SK-N-SH (cell line): ENCODE data around the gene TIGD3. TPM values are rescaled to one million over a fixed set of nuclear protein-coding genes. Genes with fewer than 3 reads are reported as not detected.

Experiments
- CTCF ChIA-PET: fragments of 300-600, 350-600 bp; formaldehyde crosslinking; extraction: SDS; loops from one replicate; lab custom pipeline; 2021; lab: Yijun Ruan, JAX
- POLR2A ChIA-PET: fragments of 350-600 bp; sonication (Branson Sonifier 250); formaldehyde crosslinking; extraction: SDS; loops from one replicate; lab custom pipeline; 2020; ENCODE audit warnings: antibody characterized with exemption, inconsistent platforms; lab: Yijun Ruan, JAX
- DNase-seq: peaks from one replicate; pipeline ENCODE4 v3.0.0; 2012
- H2AFZ ChIP-seq: fragments of 200-600 bp; sonication (generic); 2 replicates; pipeline ENCODE4 v1.8.1; 2016; ENCODE audit warnings: antibody characterized with exemption, mild to moderate bottlenecking, low read depth
- H3F3A ChIP-seq: fragments of 200-600 bp; sonication (generic); replicated peaks from 2 replicates; pipeline ENCODE3; 2016; ENCODE audit warnings: antibody characterized with exemption, mild to moderate bottlenecking; ENCODE audit not compliant: insufficient read depth
- H3K27ac ChIP-seq, 2 experiments: fragments of 200-500 bp in 1 of 2; fragments of 200-600 bp in 1 of 2; sonication (Bioruptor generic) in 1 of 2; sonication (generic), shearing (Covaris generic) in 1 of 2; 2 replicates each; pipeline versions ENCODE4 v1.5.1 to v1.6.1; 2014 to 2016; ENCODE audit warnings: low read depth in 2 of 2, inconsistent platforms in 1 of 2, low read length in 1 of 2, mild to moderate bottlenecking in 1 of 2, mixed read lengths in 1 of 2
- H3K27me3 ChIP-seq: fragments of 200-600 bp; sonication (generic), shearing (Covaris generic); 2 replicates; pipeline ENCODE4 v1.6.1; 2016; ENCODE audit warnings: mixed run types; ENCODE audit not compliant: insufficient read depth
- H3K36me3 ChIP-seq, 2 experiments: fragments of 200-500 bp in 1 of 2; fragments of 200-600 bp in 1 of 2; sonication (Bioruptor generic) in 1 of 2; sonication (generic) in 1 of 2; replicated peaks in 1 of 2; 2 replicates each; pipeline versions ENCODE3 to v1.5.1; 2014 to 2016; ENCODE audit warnings: low read length in 1 of 2, mild to moderate bottlenecking in 1 of 2; ENCODE audit not compliant: insufficient read depth in 2 of 2, control insufficient read depth in 1 of 2
- H3K4me1 ChIP-seq, 2 experiments: fragments of 200-500 bp in 1 of 2; fragments of 200-600 bp in 1 of 2; sonication (Bioruptor generic) in 1 of 2; sonication (generic), shearing (Covaris generic) in 1 of 2; 2 replicates each; pipeline versions ENCODE4 v1.5.1 to v1.6.1; 2014 to 2016; ENCODE audit warnings: low read depth in 1 of 2, low read length in 1 of 2, mixed run types in 1 of 2; ENCODE audit not compliant: insufficient read depth in 2 of 2, control insufficient read depth in 1 of 2
- H3K4me2 ChIP-seq: fragments of 200-600 bp; sonication (generic), shearing (Covaris generic); 2 replicates; pipeline ENCODE4 v1.6.1; 2017; ENCODE audit warnings: mixed run types
- H3K4me3 ChIP-seq, 2 experiments: fragments of 200-500 bp in 1 of 2; fragments of 200-600 bp in 1 of 2; sonication (Bioruptor generic) in 1 of 2; sonication (generic), shearing (Covaris generic) in 1 of 2; 2 replicates each; pipeline versions ENCODE4 v1.5.1 to v1.8.1; 2014 to 2016; ENCODE audit warnings: low read depth in 2 of 2, inconsistent platforms in 1 of 2, low read length in 1 of 2, mild to moderate bottlenecking in 1 of 2, mixed read lengths in 1 of 2, moderate library complexity in 1 of 2
- H3K79me2 ChIP-seq: fragments of 200-600 bp; sonication (generic); 2 replicates; pipeline ENCODE4 v1.8.1; 2017; ENCODE audit warnings: mild to moderate bottlenecking; ENCODE audit not compliant: insufficient read depth
- H3K9ac ChIP-seq: fragments of 200-600 bp; sonication (generic); 2 replicates; pipeline ENCODE4 v1.6.1; 2017; ENCODE audit warnings: mixed run types
- H3K9me2 ChIP-seq: fragments of 200-600 bp; sonication (generic); 2 replicates; pipeline ENCODE4 v1.6.1; 2017; ENCODE audit warnings: mixed run types
- H3K9me3 ChIP-seq: fragments of 200-600 bp; sonication (generic); 2 replicates; pipeline ENCODE4 v1.6.1; 2017; ENCODE audit warnings: mixed run types, mild to moderate bottlenecking, moderate library complexity
- H4K20me1 ChIP-seq: fragments of 200-600 bp; sonication (generic); 2 replicates; pipeline ENCODE4 v1.6.1; 2017; ENCODE audit warnings: mild to moderate bottlenecking, mixed run types; ENCODE audit not compliant: insufficient read depth
- CHD2 ChIP-seq: fragments of 150-350 bp; IDR thresholded peaks from 2 replicates; pipeline ENCODE4 v1.6.1; 2018; ENCODE audit warnings: low read length; ENCODE audit not compliant: partially characterized antibody
- EP300 ChIP-seq, 2 experiments: IDR thresholded peaks; 2 replicates each; pipeline versions ENCODE4 v1.4.0 to v1.6.1; 2012; ENCODE audit warnings: borderline replicate concordance in 1 of 2, low read depth in 1 of 2, low read length in 1 of 2
- EZH2phosphoT487 ChIP-seq: fragments of 200-600 bp; sonication (generic); IDR thresholded peaks from 2 replicates; pipeline ENCODE4 v1.6.1; 2017; ENCODE audit warnings: low read depth, mixed run types, mild to moderate bottlenecking, antibody characterized with exemption, moderate library complexity, borderline replicate concordance
- FOSL2 ChIP-seq: IDR thresholded peaks from 2 replicates; pipeline ENCODE4 v1.4.0; 2012; ENCODE audit warnings: low read depth, mild to moderate bottlenecking, moderate library complexity, borderline replicate concordance
- FOXM1 ChIP-seq: IDR thresholded peaks from 2 replicates; pipeline ENCODE4 v1.4.0; 2012; ENCODE audit warnings: low read depth, mild to moderate bottlenecking
- GATA2 ChIP-seq: sonication (generic); formaldehyde crosslinking; IDR thresholded peaks from 2 replicates; pipeline ENCODE4 v1.5.0; 2020; ENCODE audit warnings: mild to moderate bottlenecking, missing genetic modification reagents
- MEF2A ChIP-seq: IDR thresholded peaks from 2 replicates; pipeline ENCODE4 v1.4.0; 2012; ENCODE audit warnings: low read depth, borderline replicate concordance
- NFIC ChIP-seq: IDR thresholded peaks from 2 replicates; pipeline ENCODE4 v1.4.0; 2012; ENCODE audit warnings: borderline replicate concordance
- NRF1 ChIP-seq: IDR thresholded peaks from 2 replicates; pipeline ENCODE4 v1.6.1; 2012; ENCODE audit warnings: low read depth, mild to moderate bottlenecking, low read length
- RAD21 ChIP-seq: IDR thresholded peaks from 2 replicates; pipeline ENCODE4 v1.6.1; 2012; ENCODE audit warnings: mild to moderate bottlenecking, low read length
- RCOR1 ChIP-seq: fragments of 150-350 bp; IDR thresholded peaks from 2 replicates; pipeline ENCODE4 v1.6.1; 2017; ENCODE audit warnings: antibody characterized with exemption, low read length
- RFX5 ChIP-seq: IDR thresholded peaks from 2 replicates; pipeline ENCODE4 v1.6.1; 2012; ENCODE audit warnings: mild to moderate bottlenecking, improper control_type of control experiment, low read length
- SIN3A ChIP-seq: IDR thresholded peaks from 2 replicates; pipeline ENCODE4 v1.6.1; 2012; ENCODE audit warnings: low read depth, mild to moderate bottlenecking, low read length, moderate library complexity, borderline replicate concordance
- TEAD4 ChIP-seq: IDR thresholded peaks from 2 replicates; pipeline ENCODE4 v1.4.0; 2012; ENCODE audit warnings: mild to moderate bottlenecking, borderline replicate concordance; ENCODE audit not compliant: insufficient read depth
- YY1 ChIP-seq: IDR thresholded peaks from 2 replicates; pipeline ENCODE4 v1.4.0; 2012; ENCODE audit warnings: low read depth, mild to moderate bottlenecking
- WGBS: methylation state at CpG from one replicate; pipeline ENCODE4 v1.1.6; 2017; ENCODE audit warnings: low lambda C conversion rate; 5-methylcytosine and 5-hydroxymethylcytosine counted together
- polyA plus RNA-seq, 3 experiments: library from polyadenylated mRNA; depleted of rRNA; stranded (reverse); fragments of >200 nt; gene quantifications; 2 replicates each; pipeline ENCODE4 v1.2.3, GENCODE V29; 2012
- TF ChIP-seq, protein P1 (sequence below): fragments of 150-350 bp; IDR thresholded peaks from 2 replicates; pipeline ENCODE4 v1.6.1; 2017; ENCODE audit warnings: antibody characterized with exemption, low read length, low read depth, borderline replicate concordance
- TF ChIP-seq, protein P2 (sequence below): fragments of 200-600 bp; sonication (generic); IDR thresholded peaks from 2 replicates; pipeline ENCODE4 v1.6.1; 2017; ENCODE audit warnings: antibody characterized with exemption, mild to moderate bottlenecking, moderate library complexity
- TF ChIP-seq, protein P3 (sequence below): IDR thresholded peaks from 2 replicates; pipeline ENCODE4 v1.4.0; 2012; ENCODE audit warnings: low read depth, borderline replicate concordance
- TF ChIP-seq, protein P4 (sequence below): IDR thresholded peaks from 2 replicates; pipeline ENCODE4 v1.4.0; 2012; ENCODE audit warnings: low read depth

Gene TIGD3
- polyA plus RNA-seq, 1 of the 3 experiments (the other 2 are of a cell fraction): 0.41 TPM

DNA sequence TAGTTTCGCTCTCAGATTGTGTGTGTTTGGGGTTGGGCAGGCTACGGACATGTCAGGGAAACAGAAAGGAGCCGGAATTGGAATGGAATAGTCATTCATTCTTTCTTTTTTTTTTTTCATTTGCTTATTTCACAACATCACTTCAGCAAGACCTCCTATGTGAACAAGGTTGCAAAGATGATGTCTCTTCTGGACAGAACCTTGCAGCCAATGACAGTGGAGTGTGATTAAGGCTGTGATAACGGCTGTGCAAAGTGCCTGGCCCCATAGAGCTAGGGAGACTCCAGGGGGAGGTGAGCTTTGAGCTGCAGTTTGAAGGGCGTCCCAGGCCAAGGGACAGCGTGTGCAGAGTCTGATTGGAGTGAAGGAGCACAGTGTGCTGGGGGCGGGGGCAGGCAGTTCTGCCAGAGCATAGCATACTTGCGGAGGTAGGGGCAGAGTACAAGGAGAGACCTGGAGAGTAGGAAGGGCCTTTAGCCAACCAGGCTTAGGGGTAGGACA is 3.4 kb downstream of the TIGD3 start:
- no peak overlapping the region for H3K9ac ChIP-seq
- H3K4me2 ChIP-seq: no peak overlapping the region
- H3K4me3 ChIP-seq: no peak overlapping the region
- TF ChIP-seq RFX5 (no peak), CHD2 (no peak), NRF1 (no peak), FOXM1 (no peak), RCOR1 (no peak), GATA2 (CRISPR knock-in tag) (no peak)
- TF ChIP-seq, protein P1, sequence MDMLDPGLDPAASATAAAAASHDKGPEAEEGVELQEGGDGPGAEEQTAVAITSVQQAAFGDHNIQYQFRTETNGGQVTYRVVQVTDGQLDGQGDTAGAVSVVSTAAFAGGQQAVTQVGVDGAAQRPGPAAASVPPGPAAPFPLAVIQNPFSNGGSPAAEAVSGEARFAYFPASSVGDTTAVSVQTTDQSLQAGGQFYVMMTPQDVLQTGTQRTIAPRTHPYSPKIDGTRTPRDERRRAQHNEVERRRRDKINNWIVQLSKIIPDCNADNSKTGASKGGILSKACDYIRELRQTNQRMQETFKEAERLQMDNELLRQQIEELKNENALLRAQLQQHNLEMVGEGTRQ: no peak
- TF ChIP-seq, all 33 proteins: peak for 0
- no peaks in the 10 kb centered on the region for H3K79me2 ChIP-seq
- H3K27ac ChIP-seq: no peak overlapping the region
- H3F3A ChIP-seq: peaks cover 16% of the 10 kb centered on the region
- H2AFZ ChIP-seq: no peak overlapping the region
- peaks cover 2 to 6% of the 10 kb centered on the region in 2 experiments for H3K36me3 ChIP-seq
- peaks cover 0 to 20% of the 10 kb centered on the region in 2 experiments; a peak in 1 of 4 replicates for H3K4me1 ChIP-seq
- DNase-seq: no peak
- H3K9me3 ChIP-seq: no peaks in the 10 kb centered on the region
- H4K20me1 ChIP-seq: no peaks in the 10 kb centered on the region
- ChIA-PET CTCF (interaction anchor here (1.0 to 2.5 kb wide), 3 partner anchors 9 to 58 kb away, joined by 4 to 9 read pairs (median 7); no protein-coding TSS in a partner anchor), POLR2A (interaction anchor here (1.0 to 3.2 kb wide), 2 partner anchors 10 to 65 kb away, joined by 3 to 13 read pairs; partner anchors contain the start of gene NEAT1)
- no peaks in the 10 kb centered on the region for H3K9me2 ChIP-seq
- WGBS: 82% methylated on average over 8 of the region's 8 CpGs
- H3K27me3 ChIP-seq: no peaks in the 10 kb centered on the region

DNA sequence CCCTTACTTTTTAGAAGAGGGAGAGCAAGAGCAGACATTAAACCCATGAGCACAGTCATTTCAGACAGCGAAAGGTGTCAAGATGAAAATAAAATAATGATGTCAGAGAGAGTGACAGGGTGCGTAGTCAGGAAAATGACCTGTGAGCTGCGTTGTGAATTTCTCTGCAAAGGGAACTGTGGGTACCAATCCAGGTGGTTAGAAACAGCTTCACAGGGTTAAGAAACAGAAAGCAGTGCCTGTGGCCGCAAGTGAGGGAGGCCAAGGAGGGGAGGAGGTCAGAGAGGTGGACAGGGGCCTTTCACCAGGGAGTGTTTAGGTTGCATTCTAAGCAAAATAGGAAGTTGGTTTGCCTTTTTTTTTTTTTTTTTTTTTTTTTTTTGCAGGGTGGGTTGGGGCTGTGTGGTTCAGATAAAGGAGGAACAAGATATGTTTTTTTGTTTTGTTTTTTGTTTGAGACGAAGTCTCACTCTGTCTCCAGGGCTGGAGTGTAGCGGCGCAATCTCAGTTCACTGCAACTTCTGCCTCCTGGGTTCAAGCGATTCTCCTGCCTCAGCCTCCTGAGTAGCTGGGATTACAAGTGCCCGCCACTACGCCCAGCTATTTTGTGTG is 7.9 kb downstream of the TIGD3 start:
- no peak overlapping the region for H3K9ac ChIP-seq
- WGBS: 90% methylated on average over 10 of the region's 10 CpGs
- TF ChIP-seq CHD2: no peak
- TF ChIP-seq, protein P2, sequence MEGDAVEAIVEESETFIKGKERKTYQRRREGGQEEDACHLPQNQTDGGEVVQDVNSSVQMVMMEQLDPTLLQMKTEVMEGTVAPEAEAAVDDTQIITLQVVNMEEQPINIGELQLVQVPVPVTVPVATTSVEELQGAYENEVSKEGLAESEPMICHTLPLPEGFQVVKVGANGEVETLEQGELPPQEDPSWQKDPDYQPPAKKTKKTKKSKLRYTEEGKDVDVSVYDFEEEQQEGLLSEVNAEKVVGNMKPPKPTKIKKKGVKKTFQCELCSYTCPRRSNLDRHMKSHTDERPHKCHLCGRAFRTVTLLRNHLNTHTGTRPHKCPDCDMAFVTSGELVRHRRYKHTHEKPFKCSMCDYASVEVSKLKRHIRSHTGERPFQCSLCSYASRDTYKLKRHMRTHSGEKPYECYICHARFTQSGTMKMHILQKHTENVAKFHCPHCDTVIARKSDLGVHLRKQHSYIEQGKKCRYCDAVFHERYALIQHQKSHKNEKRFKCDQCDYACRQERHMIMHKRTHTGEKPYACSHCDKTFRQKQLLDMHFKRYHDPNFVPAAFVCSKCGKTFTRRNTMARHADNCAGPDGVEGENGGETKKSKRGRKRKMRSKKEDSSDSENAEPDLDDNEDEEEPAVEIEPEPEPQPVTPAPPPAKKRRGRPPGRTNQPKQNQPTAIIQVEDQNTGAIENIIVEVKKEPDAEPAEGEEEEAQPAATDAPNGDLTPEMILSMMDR: no peak
- TF ChIP-seq MEF2A: no peak
- no peak for TF ChIP-seq RFX5
- TF ChIP-seq, protein P1: no peak
- TF ChIP-seq, protein P3, sequence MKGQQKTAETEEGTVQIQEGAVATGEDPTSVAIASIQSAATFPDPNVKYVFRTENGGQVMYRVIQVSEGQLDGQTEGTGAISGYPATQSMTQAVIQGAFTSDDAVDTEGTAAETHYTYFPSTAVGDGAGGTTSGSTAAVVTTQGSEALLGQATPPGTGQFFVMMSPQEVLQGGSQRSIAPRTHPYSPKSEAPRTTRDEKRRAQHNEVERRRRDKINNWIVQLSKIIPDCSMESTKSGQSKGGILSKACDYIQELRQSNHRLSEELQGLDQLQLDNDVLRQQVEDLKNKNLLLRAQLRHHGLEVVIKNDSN: no peak
- TF ChIP-seq FOSL2: no peak
- no peak for TF ChIP-seq NFIC
- no peak for TF ChIP-seq TEAD4
- no peak for TF ChIP-seq RAD21
- TF ChIP-seq EP300 (IDR thresholded peaks at IDR 0.05; ENCODE audit: borderline replicate concordance in 1 of 2, low read depth in 1 of 2, low read length in 1 of 2): no peak
- TF ChIP-seq GATA2 (CRISPR knock-in tag): no peak
- TF ChIP-seq YY1: no peak
- no peak for TF ChIP-seq RCOR1
- TF ChIP-seq EZH2phosphoT487: no peak
- TF ChIP-seq, protein P4, sequence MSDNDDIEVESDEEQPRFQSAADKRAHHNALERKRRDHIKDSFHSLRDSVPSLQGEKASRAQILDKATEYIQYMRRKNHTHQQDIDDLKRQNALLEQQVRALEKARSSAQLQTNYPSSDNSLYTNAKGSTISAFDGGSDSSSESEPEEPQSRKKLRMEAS: no peak
- no peak for TF ChIP-seq SIN3A
- H2AFZ ChIP-seq: no peak overlapping the region
- H3K9me2 ChIP-seq: no peaks in the 10 kb centered on the region
- ChIA-PET CTCF (interaction anchor here (0.7 to 3.0 kb wide), 7 partner anchors 11 to 178 kb away, joined by 3 to 9 read pairs (median 3); no protein-coding TSS in a partner anchor), POLR2A (interaction anchor here (1.2 kb wide), 1 partner anchor 146 kb away, joined by 3 read pairs; no protein-coding TSS in a partner anchor)
- H3K27me3 ChIP-seq: no peaks in the 10 kb centered on the region
- H3K27ac ChIP-seq: no peak overlapping the region
- H3K36me3 ChIP-seq: no peaks in the 10 kb centered on the region
- H3K79me2 ChIP-seq: peaks cover 11% of the 10 kb centered on the region
- H3K4me1 ChIP-seq: peaks cover 0 to 2% of the 10 kb centered on the region in 2 experiments; a peak in 1 of 4 replicates
- H3K4me2 ChIP-seq: no peak overlapping the region
- no peak for DNase-seq
- no peak overlapping the region for H3K4me3 ChIP-seq
- H3F3A ChIP-seq: peaks cover 8% of the 10 kb centered on the region
- H3K9me3 ChIP-seq: no peaks in the 10 kb centered on the region
- no peaks in the 10 kb centered on the region for H4K20me1 ChIP-seq
